ENCODE measurements around the gene DAGLB.
"Not testable (repeated sequence)": the region's sequence is repeated elsewhere in the genome, so short reads cannot be mapped to it uniquely, and the experiment has no call there.

The DAGLB gene

GRCh38 chr7:6481445-6481844 lies 33.7 kb upstream of the DAGLB start:
- no peaks in the 10 kb centered on the region for H3K9me3 ChIP-seq (ENCODE audit: low read length)
- H3K4me3 ChIP-seq (ENCODE audit: low read depth in 1 of 2, low read length in 2 of 2): no peak overlapping the region
- H3K4me1 ChIP-seq (ENCODE audit: insufficient read depth, low read length): peaks cover 19% of the 10 kb centered on the region
- H3K27ac ChIP-seq (ENCODE audit: low read depth, low read length): no peak overlapping the region
- H3K36me3 ChIP-seq (ENCODE audit: insufficient read depth, low read length): no peaks in the 10 kb centered on the region
- H3K9ac ChIP-seq (ENCODE audit: low read length): no peak overlapping the region
- no peaks in the 10 kb centered on the region for H3K27me3 ChIP-seq (ENCODE audit: control insufficient read depth in 1 of 2, insufficient read depth in 2 of 2, low read length in 2 of 2)

- Histone ChIP-seq H3K4me1 (ENCODE audit: insufficient read depth, low read length) (peaks cover 19% of the 10 kb centered on the region), H3K36me3 (ENCODE audit: insufficient read depth, low read length) (no peaks in the 10 kb centered on the region), H3K4me3 (ENCODE audit: low read depth in 1 of 2, low read length in 2 of 2) (no peak overlapping the region), H3K9me3 (ENCODE audit: low read length) (no peaks in the 10 kb centered on the region), H3K27ac (ENCODE audit: low read depth, low read length) (no peak overlapping the region), H3K9ac (ENCODE audit: low read length) (no peak overlapping the region), H3K27me3 (ENCODE audit: control insufficient read depth in 1 of 2, insufficient read depth in 2 of 2, low read length in 2 of 2) (no peaks in the 10 kb centered on the region)
These were observed 32.5 kb upstream of the DAGLB start for GRCh38 chr7:6480323-6480660.

- H3K4me1 ChIP-seq (ENCODE audit: insufficient read depth, low read length): peaks cover 14% of the 10 kb centered on the region
- H3K36me3 ChIP-seq (ENCODE audit: insufficient read depth, low read length): peaks cover 1% of the 10 kb centered on the region
- no peak overlapping the region for H3K27ac ChIP-seq (ENCODE audit: low read depth, low read length)
- no peak overlapping the region for H3K9ac ChIP-seq (ENCODE audit: low read length)
- H3K9me3 ChIP-seq (ENCODE audit: low read length): no peaks in the 10 kb centered on the region
- no peak overlapping the region for H3K4me3 ChIP-seq (ENCODE audit: low read depth in 1 of 2, low read length in 2 of 2)
- H3K27me3 ChIP-seq (ENCODE audit: control insufficient read depth in 1 of 2, insufficient read depth in 2 of 2, low read length in 2 of 2): no peaks in the 10 kb centered on the region
These were observed 31.3 kb upstream of the DAGLB start for GRCh38 chr7:6479067-6479466.

- no peak overlapping the region for H3K27ac ChIP-seq (ENCODE audit: low read depth, low read length)
- no peaks in the 10 kb centered on the region for H3K27me3 ChIP-seq (ENCODE audit: control insufficient read depth in 1 of 2, insufficient read depth in 2 of 2, low read length in 2 of 2)
- H3K4me3 ChIP-seq (ENCODE audit: low read depth in 1 of 2, low read length in 2 of 2): no peak overlapping the region
- H3K36me3 ChIP-seq (ENCODE audit: insufficient read depth, low read length): peaks cover 10% of the 10 kb centered on the region
- no peaks in the 10 kb centered on the region for H3K9me3 ChIP-seq (ENCODE audit: low read length)
- H3K4me1 ChIP-seq (ENCODE audit: insufficient read depth, low read length): peaks cover 14% of the 10 kb centered on the region
- no peak overlapping the region for H3K9ac ChIP-seq (ENCODE audit: low read length)
These were observed 30.4 kb upstream of the DAGLB start for GRCh38 chr7:6478186-6478585.

GRCh38 chr7:6477318-6477660 lies 29.5 kb upstream of the DAGLB start:
- Histone ChIP-seq H3K4me1 (ENCODE audit: insufficient read depth, low read length) (peaks cover 7% of the 10 kb centered on the region), H3K9me3 (ENCODE audit: low read length) (no peaks in the 10 kb centered on the region), H3K9ac (ENCODE audit: low read length) (no peak overlapping the region), H3K27me3 (ENCODE audit: control insufficient read depth in 1 of 2, insufficient read depth in 2 of 2, low read length in 2 of 2) (no peaks in the 10 kb centered on the region), H3K4me3 (ENCODE audit: low read depth in 1 of 2, low read length in 2 of 2) (no peak overlapping the region), H3K27ac (ENCODE audit: low read depth, low read length) (no peak overlapping the region), H3K36me3 (ENCODE audit: insufficient read depth, low read length) (peaks cover 13% of the 10 kb centered on the region)

GRCh38 chr7:6476596-6477317 lies 29.0 kb upstream of the DAGLB start:
- no peaks in the 10 kb centered on the region for H3K9me3 ChIP-seq (ENCODE audit: low read length)
- H3K9ac ChIP-seq (ENCODE audit: low read length): no peak overlapping the region
- peaks cover 3% of the 10 kb centered on the region for H3K4me1 ChIP-seq (ENCODE audit: insufficient read depth, low read length)
- no peaks in the 10 kb centered on the region for H3K27me3 ChIP-seq (ENCODE audit: control insufficient read depth in 1 of 2, insufficient read depth in 2 of 2, low read length in 2 of 2)
- no peak overlapping the region for H3K27ac ChIP-seq (ENCODE audit: low read depth, low read length)
- no peak overlapping the region for H3K4me3 ChIP-seq (ENCODE audit: low read depth in 1 of 2, low read length in 2 of 2)
- peaks cover 15% of the 10 kb centered on the region for H3K36me3 ChIP-seq (ENCODE audit: insufficient read depth, low read length)

GRCh38 chr7:6475433-6476186 lies 27.9 kb upstream of the DAGLB start:
- H3K4me3 ChIP-seq (ENCODE audit: low read depth in 1 of 2, low read length in 2 of 2): no peak overlapping the region
- H3K27ac ChIP-seq (ENCODE audit: low read depth, low read length): no peak overlapping the region
- H3K36me3 ChIP-seq (ENCODE audit: insufficient read depth, low read length): peaks cover 20% of the 10 kb centered on the region

GRCh38 chr7:6465862-6466261 lies 18.1 kb upstream of the DAGLB start:
- Histone ChIP-seq H3K36me3 (ENCODE audit: insufficient read depth, low read length) (peaks cover 43% of the 10 kb centered on the region), H3K27me3 (ENCODE audit: control insufficient read depth in 1 of 2, insufficient read depth in 2 of 2, low read length in 2 of 2) (no peaks in the 10 kb centered on the region), H3K27ac (ENCODE audit: low read depth, low read length) (no peak overlapping the region), H3K4me1 (ENCODE audit: insufficient read depth, low read length) (no peaks in the 10 kb centered on the region), H3K9ac (ENCODE audit: low read length) (no peak overlapping the region), H3K4me3 (ENCODE audit: low read depth in 1 of 2, low read length in 2 of 2) (no peak overlapping the region), H3K9me3 (ENCODE audit: low read length) (no peaks in the 10 kb centered on the region)

More at GRCh38 chr7:6475433-6476186, 27.9 kb upstream of the DAGLB start:
- Histone ChIP-seq H3K9ac (ENCODE audit: low read length) (no peak overlapping the region), H3K4me1 (ENCODE audit: insufficient read depth, low read length) (no peaks in the 10 kb centered on the region), H3K27me3 (ENCODE audit: control insufficient read depth in 1 of 2, insufficient read depth in 2 of 2, low read length in 2 of 2) (no peaks in the 10 kb centered on the region), H3K9me3 (ENCODE audit: low read length) (no peaks in the 10 kb centered on the region)

- not testable (repeated sequence) for H3K4me3 ChIP-seq (ENCODE audit: low read depth in 1 of 2, low read length in 2 of 2); H3K9ac ChIP-seq (ENCODE audit: low read length); H3K4me1 ChIP-seq (ENCODE audit: insufficient read depth, low read length); H3K27ac ChIP-seq (ENCODE audit: low read depth, low read length); H3K9me3 ChIP-seq (ENCODE audit: low read length); H3K27me3 ChIP-seq (ENCODE audit: control insufficient read depth in 1 of 2, insufficient read depth in 2 of 2, low read length in 2 of 2)
- peaks cover 30% of the 10 kb centered on the region for H3K36me3 ChIP-seq (ENCODE audit: insufficient read depth, low read length)
These were observed 15.9 kb upstream of the DAGLB start for GRCh38 chr7:6463609-6464008.

GRCh38 chr7:6461946-6462550 lies 14.3 kb upstream of the DAGLB start:
- H3K4me1 ChIP-seq (ENCODE audit: insufficient read depth, low read length): no peaks in the 10 kb centered on the region
- H3K27me3 ChIP-seq (ENCODE audit: control insufficient read depth in 1 of 2, insufficient read depth in 2 of 2, low read length in 2 of 2): no peaks in the 10 kb centered on the region
- H3K9me3 ChIP-seq (ENCODE audit: low read length): no peaks in the 10 kb centered on the region
- H3K4me3 ChIP-seq (ENCODE audit: low read depth in 1 of 2, low read length in 2 of 2): no peak overlapping the region
- peaks cover 20% of the 10 kb centered on the region for H3K36me3 ChIP-seq (ENCODE audit: insufficient read depth, low read length)
- no peak overlapping the region for H3K9ac ChIP-seq (ENCODE audit: low read length)
- H3K27ac ChIP-seq (ENCODE audit: low read depth, low read length): no peak overlapping the region

- H3K9ac ChIP-seq (ENCODE audit: low read length): no peak overlapping the region
- H3K4me3 ChIP-seq (ENCODE audit: low read depth in 1 of 2, low read length in 2 of 2): no peak overlapping the region
- H3K9me3 ChIP-seq (ENCODE audit: low read length): no peaks in the 10 kb centered on the region
- no peak overlapping the region for H3K27ac ChIP-seq (ENCODE audit: low read depth, low read length)
- peaks cover 17% of the 10 kb centered on the region for H3K36me3 ChIP-seq (ENCODE audit: insufficient read depth, low read length)
- no peaks in the 10 kb centered on the region for H3K27me3 ChIP-seq (ENCODE audit: control insufficient read depth in 1 of 2, insufficient read depth in 2 of 2, low read length in 2 of 2)
- H3K4me1 ChIP-seq (ENCODE audit: insufficient read depth, low read length): no peaks in the 10 kb centered on the region
These were observed 13.3 kb upstream of the DAGLB start for GRCh38 chr7:6460990-6461584.
